Neural crest cell (in vitro differentiated cells): Measurements from ENCODE around the gene F13A1. TPM values are rescaled to one million over a fixed set of nuclear protein-coding genes. Genes with fewer than 3 reads are reported as not detected.

Experiments used
- DNase-seq: peaks from one replicate; pipeline ENCODE4 v3.0.0; 2021; ENCODE audit warnings: low read depth, mixed read lengths, low spot score
- H3K27ac Mint-ChIP-seq: one replicate; pipeline ENCODE4 v1.8.0; 2021; ENCODE audit warnings: mild to moderate bottlenecking, mixed read lengths; ENCODE audit not compliant: unreplicated experiment
- H3K27me3 Mint-ChIP-seq: 2 replicates; pipeline ENCODE4 v1.8.0; 2021; ENCODE audit warnings: low read depth, mild to moderate bottlenecking, mixed read lengths
- H3K36me3 Mint-ChIP-seq: 2 replicates; pipeline ENCODE4 v1.8.0; 2021; ENCODE audit warnings: low read depth, mild to moderate bottlenecking, mixed read lengths
- H3K4me1 Mint-ChIP-seq: 2 replicates; pipeline ENCODE4 v1.8.0; 2021; ENCODE audit warnings: mixed read lengths
- H3K4me3 Mint-ChIP-seq: one replicate; pipeline ENCODE4 v1.8.0; 2021; ENCODE audit warnings: mild to moderate bottlenecking, mixed read lengths
- H3K9me3 Mint-ChIP-seq: 2 replicates; pipeline ENCODE4 v1.8.0; 2021; ENCODE audit warnings: mixed read lengths
- microRNA-seq: library from miRNA; unstranded; fragments of <30 nt; microRNA quantifications from one replicate; pipeline ENCODE4, GENCODE V29; 2020
- total RNA-seq: library from RNA; stranded (reverse); gene quantifications from 2 replicates; pipeline ENCODE4 v1.2.1, GENCODE V29; 2021
- TF ChIP-seq, protein P1 (sequence below): fragments of 200-600 bp; sonication (generic); conservative IDR thresholded peaks from 2 replicates; pipeline ENCODE4 v1.5.0; 2021; ENCODE audit warnings: antibody characterized with exemption, mild to moderate bottlenecking

Gene F13A1
- total RNA-seq, 1 donor from 2014 or later: 0.70 TPM

DNA sequence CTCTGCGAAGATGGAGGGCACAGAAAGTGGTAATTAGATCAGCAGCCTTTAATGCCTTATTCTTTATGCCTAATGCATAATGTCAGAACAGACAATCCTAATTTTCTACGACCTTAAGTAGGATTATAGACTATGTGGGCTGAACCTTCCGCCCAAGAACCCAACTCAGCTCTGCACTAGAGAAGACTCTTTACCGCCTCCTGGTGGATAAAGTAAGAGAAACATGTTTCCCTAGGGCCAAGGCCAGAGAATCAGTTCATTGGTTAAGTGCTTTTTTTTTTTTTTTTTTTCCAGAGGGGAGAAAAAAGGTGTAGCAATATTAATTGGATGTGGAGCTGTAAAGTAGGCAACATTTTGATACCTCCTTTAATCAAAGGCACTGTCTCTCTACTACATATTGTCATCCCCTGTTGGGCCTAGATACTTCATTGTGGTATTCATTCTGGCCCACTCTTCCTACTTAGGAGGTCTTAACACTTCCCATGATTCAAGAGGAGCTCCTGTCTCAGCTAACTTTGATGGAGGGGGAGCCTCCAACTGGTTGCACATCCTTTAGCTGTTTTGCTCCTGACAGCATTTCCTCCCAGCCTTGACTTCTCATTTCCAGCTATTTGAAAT, 188.9 kb downstream of the F13A1 start:
- no peak overlapping the region for H3K27ac Mint-ChIP-seq
- no peak for DNase-seq
- H3K4me1 Mint-ChIP-seq: no peaks in the 10 kb centered on the region
- no peaks in the 10 kb centered on the region for H3K36me3 Mint-ChIP-seq
- H3K4me3 Mint-ChIP-seq: no peak overlapping the region
- H3K9me3 Mint-ChIP-seq: no peaks in the 10 kb centered on the region
- H3K27me3 Mint-ChIP-seq: peaks cover 6% of the 10 kb centered on the region
- TF ChIP-seq, protein P1, sequence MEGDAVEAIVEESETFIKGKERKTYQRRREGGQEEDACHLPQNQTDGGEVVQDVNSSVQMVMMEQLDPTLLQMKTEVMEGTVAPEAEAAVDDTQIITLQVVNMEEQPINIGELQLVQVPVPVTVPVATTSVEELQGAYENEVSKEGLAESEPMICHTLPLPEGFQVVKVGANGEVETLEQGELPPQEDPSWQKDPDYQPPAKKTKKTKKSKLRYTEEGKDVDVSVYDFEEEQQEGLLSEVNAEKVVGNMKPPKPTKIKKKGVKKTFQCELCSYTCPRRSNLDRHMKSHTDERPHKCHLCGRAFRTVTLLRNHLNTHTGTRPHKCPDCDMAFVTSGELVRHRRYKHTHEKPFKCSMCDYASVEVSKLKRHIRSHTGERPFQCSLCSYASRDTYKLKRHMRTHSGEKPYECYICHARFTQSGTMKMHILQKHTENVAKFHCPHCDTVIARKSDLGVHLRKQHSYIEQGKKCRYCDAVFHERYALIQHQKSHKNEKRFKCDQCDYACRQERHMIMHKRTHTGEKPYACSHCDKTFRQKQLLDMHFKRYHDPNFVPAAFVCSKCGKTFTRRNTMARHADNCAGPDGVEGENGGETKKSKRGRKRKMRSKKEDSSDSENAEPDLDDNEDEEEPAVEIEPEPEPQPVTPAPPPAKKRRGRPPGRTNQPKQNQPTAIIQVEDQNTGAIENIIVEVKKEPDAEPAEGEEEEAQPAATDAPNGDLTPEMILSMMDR: peak; percentile 63

DNA sequence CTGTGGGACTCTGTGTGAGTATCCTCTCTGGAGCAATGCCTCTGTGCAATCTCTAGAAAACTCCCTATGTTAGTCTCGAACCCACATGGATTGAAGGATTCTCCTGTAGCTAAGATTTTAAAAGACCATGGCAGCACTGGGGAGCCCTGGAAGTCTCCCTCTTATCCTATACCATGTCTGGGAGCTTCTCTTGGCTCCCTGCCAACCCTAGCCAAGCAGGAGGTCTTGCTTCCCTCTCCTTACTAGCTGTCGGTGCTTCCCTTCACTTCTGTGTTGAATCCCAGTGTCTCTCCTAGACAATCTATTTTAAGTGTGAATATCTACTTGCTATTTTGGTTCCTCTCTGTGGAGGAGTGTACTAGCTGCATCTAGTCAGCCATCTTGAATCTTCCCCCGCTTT, 195.0 kb downstream of the F13A1 start:
- H3K27me3 Mint-ChIP-seq: peaks cover 6% of the 10 kb centered on the region
- no peaks in the 10 kb centered on the region for H3K4me1 Mint-ChIP-seq
- no peak overlapping the region for H3K27ac Mint-ChIP-seq
- DNase-seq: no peak
- H3K36me3 Mint-ChIP-seq: no peaks in the 10 kb centered on the region
- TF ChIP-seq, protein P1: no peak
- no peak overlapping the region for H3K4me3 Mint-ChIP-seq
- peaks cover 4% of the 10 kb centered on the region for H3K9me3 Mint-ChIP-seq

DNA sequence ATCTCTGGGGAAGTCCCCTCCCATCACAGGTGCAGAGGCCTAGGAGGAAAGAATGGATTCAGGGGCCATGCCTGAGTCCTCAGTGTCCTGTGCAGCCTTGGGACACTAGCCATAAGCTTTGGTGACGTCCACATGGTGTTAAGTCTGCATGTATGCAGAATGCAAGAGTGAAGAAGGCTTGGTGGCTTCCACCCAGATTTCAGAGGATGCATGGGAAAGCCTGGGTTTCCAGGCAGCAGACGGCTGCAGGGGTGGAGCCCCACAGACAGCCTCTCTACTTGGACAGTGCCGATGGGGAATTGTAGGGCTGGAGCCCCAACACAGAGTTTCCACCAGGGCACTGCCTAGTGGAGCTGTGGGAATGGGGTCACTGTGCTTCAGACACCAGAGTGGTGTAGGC, 196.7 kb downstream of the F13A1 start:
- TF ChIP-seq, protein P1: no peak
- Mint-ChIP-seq H3K9me3 (peaks cover 4% of the 10 kb centered on the region), H3K27me3 (no peaks in the 10 kb centered on the region), H3K4me3 (no peak overlapping the region), H3K27ac (no peak overlapping the region), H3K36me3 (no peaks in the 10 kb centered on the region), H3K4me1 (no peaks in the 10 kb centered on the region)
- no peak for DNase-seq

DNA sequence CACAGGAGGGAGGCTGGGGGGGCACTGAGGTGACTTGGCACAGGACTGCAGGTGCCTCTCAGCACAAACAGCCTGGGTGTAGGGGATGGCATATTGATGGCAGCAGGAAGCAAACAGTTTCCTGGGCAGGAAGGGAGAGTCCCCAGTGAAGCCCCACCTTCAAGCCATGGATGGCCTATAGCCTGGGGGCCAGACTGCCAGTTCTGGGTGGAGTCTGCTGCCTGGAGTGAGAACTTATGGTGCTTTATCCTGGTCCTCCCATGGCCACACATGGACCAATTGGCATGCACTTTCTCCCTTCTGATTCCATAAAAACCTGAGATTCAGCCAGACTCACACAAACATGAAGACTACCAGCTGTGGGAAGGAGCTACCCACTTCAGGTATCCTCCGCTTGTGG, 198.5 kb downstream of the F13A1 start:
- no peak overlapping the region for H3K27ac Mint-ChIP-seq
- DNase-seq: no peak
- no peak overlapping the region for H3K4me3 Mint-ChIP-seq
- peaks cover 7% of the 10 kb centered on the region for H3K27me3 Mint-ChIP-seq
- no peaks in the 10 kb centered on the region for H3K4me1 Mint-ChIP-seq
- H3K9me3 Mint-ChIP-seq: peaks cover 6% of the 10 kb centered on the region
- TF ChIP-seq, protein P1: no peak
- peaks cover 3% of the 10 kb centered on the region for H3K36me3 Mint-ChIP-seq

DNA sequence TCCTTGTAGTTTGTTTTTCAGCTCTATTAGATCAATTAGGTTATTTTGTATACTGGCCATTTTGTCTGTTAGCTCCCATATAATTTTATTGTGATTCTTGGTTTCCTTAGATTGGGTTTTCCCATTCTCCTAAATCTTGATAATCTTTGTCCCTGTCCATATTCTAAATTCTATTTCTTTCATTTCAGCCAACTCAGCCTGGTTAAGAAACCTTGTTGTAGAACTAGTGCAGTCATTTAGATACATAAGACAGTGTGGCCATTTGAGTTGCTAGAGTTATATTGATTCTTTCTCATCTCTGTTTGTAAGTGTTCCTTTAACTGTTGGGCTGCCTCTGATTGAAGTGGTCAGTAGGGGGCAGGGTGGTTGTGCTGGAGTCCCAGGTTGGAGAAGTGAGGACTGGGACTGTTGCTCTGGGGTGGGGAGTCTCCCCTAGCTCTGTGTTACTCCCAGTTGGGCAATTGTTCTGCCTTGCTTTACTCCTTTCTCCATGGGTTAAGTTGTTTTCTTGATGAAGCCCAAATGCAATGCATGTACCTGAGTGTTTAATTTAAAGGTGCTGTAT, 214.9 kb downstream of the F13A1 start:
- DNase-seq: no peak
- peaks cover 6% of the 10 kb centered on the region for H3K9me3 Mint-ChIP-seq
- H3K36me3 Mint-ChIP-seq: peaks cover 11% of the 10 kb centered on the region
- H3K27me3 Mint-ChIP-seq: peaks cover 16% of the 10 kb centered on the region
- TF ChIP-seq, protein P1: no peak
- H3K4me1 Mint-ChIP-seq: no peaks in the 10 kb centered on the region
- no peak overlapping the region for H3K27ac Mint-ChIP-seq
- H3K4me3 Mint-ChIP-seq: no peak overlapping the region

Small RNA genes within 50 kb of the gene (microRNA-seq; reads per million reads assigned to microRNA genes)
- not detected for gene MIR5683
- not detected for gene MIR7853
